Gastrocnemius medialis (tissue), 4 donors: ENCODE results near the gene LETMD1.

Source experiments
- CTCF ChIP-seq, 5 experiments: fragments of 450-650 bp in 3 of 5; fragments of 200-600 bp in 2 of 5; sonication (generic) in 2 of 5; IDR thresholded peaks in 4 of 5; conservative IDR thresholded peaks in 1 of 5; 1 replicate in 4 of 5; 2 replicates in 1 of 5; pipeline ENCODE4 v1.5.1; 2016 to 2019; ENCODE audit warnings: antibody characterized with exemption in 5 of 5, mild to moderate bottlenecking in 3 of 5, moderate library complexity in 3 of 5
- POLR2A ChIP-seq, 2 donors: fragments of 450-650 bp; IDR thresholded peaks; one replicate each; pipeline ENCODE4 v1.6.1; 2017; ENCODE audit warnings: antibody characterized with exemption in 2 of 2, mild to moderate bottlenecking in 2 of 2, moderate library complexity in 2 of 2

DNA sequence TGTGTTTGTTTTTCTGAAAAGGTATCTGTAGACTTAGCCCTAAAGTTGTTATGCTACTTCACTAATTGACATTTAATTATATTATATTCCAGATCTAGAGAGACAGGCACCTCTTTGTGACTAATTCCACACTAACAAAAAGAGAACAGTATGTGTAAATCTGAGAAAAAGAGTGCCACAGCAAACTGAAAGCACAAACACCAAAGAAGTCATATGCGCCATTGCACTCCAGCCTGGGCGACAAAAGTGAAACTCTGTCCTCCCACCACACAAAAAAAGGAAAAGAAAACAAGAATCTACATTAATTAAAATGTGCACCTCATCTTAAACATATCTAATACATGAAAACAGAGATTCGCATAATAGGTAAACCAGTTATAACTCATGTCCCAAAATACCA, 39.7 kb downstream of the LETMD1 start:
- TF ChIP-seq CTCF (IDR thresholded peaks at IDR 0.05 in 4 of 5, conservative IDR thresholded peaks at IDR 0.05 in 1 of 5) (no peak), POLR2A (IDR thresholded peaks at IDR 0.05) (no peak)
